Middle frontal gyrus (tissue), 1 donor: ENCODE data around the gene MYO1B.

Experiments used
- DNase-seq: peaks from one replicate; pipeline ENCODE4 v3.0.0-alpha.2; 2015; ENCODE audit warnings: low spot score; ENCODE audit errors: extremely low spot score

Gene MYO1B

DNA sequence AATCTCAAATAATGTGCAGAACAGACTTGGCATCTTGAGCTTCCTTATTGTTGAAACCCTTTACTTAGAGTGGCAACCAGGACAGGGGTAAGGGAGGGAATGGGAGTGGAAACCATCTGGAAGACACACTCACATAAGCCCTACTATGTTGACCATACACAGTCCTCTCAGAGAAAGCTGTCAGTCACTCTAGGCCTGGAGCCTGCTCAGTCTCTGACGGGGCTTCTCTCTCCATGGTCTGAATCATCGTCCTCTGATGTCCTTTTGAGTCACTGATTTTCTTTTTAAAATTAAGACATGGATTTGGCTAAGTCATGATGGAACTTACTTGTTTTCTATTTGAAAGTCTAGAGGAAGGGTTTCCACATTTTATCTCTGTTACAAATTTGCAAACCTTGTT lies 74.0 kb downstream of the MYO1B start:
- DNase-seq = no peak

DNA sequence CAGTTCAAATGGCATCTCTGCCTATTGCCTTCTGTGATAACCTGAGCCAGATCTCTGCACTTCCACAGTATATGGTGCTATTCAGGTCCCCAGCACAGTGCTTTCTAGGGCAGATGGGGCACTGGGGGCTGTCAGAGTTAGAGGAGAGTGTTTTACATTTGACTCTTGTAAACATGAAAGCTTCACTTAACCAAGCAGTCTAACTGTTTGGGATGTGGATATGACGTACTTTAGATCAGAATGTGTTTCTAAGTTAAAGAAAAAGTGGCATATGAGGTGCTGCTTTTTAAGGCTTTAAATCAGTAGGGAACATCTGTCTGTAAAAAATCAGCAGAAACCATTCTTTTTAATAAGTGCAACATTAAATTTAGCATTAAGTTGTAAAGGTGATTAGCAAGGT lies 75.7 kb downstream of the MYO1B start:
- no peak for DNase-seq

DNA sequence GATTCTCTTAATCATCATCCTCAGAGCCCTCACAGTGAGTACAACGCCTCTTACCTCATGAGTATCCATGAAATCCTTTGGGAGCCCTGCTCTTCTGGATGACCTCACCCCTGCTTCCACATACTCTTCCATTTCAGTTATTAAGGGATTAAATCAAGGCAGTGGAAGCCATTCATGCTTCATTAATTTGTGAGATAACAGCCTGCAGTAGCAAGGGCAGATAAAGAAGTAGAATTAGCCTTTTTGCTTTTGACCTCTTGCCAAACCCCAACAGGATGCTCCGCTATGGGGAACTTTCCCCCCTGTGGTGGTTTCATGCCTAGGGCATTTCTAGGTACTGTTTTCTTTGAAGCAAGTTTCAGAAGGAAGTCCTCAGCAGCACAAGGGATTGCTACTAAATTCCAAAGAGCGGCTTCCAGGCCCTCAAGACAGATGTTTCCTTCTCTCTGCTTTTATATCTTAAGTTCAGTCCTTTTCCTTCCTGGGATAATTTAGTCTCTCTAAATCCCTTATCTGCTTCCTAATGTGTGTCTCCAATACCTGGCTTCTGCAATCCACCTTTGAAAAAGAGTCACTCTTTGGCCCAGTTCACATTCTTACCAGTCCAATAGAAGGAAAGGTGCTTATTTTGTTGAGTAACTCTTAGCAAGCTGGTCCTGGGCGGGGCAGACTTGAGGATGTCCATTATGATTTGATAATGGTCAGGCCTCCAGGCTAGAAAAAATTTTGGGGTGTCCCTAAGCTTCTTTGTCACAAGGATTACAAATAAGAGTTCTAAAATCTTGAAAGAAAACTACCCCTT lies 76.9 kb downstream of the MYO1B start:
- no peak for DNase-seq

DNA sequence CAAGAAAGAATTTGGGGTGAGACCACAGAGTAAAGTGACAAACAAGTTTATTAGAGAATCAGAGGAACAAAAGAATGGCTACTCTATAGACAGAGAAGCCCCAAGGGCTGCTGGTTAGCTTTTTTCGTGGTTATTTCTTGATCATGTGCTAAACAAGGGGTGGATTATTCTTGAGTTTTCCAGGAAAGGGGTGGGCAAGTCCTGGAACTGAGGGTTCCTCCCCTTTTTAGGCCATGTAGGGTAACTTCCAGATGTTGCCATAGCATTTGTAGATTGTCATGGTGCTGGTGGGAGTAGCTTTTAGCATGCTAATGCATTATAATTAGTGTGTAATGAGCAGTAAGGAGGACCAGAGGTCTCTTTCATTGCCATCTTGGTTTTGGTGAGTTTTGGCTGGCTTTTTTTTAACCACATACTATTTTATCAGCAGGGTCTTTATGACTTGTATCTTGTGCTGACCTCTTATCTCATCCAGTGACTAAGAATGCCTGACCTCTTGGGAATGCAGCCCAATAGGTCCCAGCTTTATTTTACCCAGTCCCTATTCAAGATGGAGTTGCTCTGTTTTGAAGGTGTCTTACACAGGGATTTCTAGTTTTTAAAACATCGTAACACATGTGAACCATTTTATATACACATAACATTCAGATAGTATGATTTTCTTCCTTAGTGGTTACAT lies 77.8 kb downstream of the MYO1B start:
- no peak for DNase-seq

DNA sequence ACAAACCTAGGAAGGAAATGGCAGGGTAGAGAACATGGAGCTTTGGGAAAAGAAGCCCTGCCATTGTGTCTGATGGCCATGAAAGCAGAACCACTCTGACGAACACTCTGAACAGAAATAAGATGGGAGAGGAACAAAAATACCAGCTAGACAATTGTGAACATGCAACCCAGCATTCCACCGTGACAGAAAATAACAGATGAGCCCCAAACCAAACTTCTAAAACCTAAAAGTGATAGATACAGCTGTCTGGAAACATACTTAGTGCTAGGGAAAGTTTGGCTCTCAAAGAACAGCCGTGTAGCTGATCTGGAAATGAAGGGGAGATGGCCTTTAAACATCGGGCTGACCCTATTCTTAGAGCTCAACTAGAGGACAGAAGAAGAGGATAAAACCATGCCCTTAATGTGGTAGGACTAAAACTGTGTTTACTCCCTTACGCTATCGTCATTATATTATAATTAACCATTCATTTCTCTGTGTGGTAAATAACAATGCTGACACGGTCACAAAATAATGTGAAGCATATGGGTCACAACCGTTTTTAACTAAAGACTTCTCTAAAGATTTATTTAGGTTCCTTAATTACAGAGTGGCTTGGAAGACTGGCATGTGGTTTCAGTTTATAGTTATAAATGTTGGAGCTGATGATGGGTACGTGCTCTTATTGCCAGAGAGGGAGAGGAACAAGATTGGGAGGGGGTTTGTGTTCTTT lies 80.6 kb downstream of the MYO1B start:
- no peak for DNase-seq

DNA sequence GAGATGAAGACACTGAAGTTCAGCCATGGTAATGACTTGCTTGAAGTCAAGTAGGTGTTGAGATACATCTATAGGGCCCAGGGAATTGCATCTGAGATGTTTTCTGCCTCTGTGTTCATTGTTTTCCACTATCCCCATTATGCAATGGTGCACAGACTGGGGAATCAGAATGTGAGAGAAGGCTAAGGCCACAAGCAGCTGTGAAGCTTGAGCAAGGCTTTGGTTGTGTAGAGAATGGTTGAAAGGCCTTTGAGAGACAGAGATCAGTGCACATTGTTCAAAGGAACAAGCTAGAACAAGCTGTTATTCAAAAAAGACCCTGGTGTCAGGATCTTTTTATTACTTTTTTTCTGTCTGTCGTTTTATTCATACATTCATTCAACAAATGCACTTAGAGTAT lies 82.3 kb downstream of the MYO1B start:
- DNase-seq = no peak

DNA sequence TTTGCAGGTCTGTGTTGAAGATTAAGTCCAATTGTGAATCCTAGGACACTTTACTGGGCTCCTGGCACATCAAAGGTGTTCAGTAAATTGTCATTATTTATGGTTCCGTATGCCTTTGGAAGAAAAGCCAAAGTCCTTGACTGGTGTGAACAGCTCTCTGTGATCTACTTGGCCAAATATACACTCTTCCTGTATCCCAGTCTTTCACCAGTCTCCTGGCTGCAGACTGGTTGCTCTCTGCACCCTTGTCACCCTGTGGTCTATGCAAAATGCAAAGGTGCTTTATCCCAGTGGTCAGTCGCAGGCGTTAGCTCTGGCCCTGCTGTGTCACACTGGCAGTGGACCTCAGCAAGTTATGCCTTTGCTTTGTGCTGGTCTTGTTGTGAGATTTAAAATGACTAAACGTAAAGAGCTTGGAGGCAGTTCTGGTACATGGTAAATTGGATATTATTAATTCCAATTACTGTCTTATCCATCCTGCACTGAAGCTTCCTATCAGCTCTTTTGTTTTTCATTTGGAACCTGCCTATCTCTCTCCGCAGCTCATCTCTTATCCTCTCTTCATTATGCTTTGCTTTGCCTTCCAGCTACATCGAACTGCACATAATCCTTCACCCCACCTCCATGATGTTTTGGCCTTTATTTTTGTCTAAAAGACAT lies 83.1 kb downstream of the MYO1B start:
- DNase-seq = no peak

DNA sequence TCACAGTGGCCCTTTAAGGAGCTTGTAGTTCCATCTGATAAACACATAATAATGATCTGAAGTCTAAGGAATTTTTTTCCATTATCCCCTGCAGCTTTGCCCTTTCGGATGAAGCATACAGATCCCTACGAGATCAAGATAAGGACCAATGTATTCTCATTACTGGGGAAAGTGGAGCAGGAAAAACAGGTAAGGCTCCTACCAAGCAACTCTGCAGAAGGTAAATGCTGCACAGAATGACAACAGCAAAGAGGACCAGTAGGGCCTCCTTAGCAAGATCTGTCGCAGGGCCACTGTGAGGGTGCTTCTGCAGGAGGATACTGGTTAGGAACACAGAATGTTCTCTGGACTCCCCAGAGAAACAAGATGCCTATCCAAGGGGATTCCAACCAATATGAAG lies 84.6 kb downstream of the MYO1B start:
- DNase-seq = no peak

DNA sequence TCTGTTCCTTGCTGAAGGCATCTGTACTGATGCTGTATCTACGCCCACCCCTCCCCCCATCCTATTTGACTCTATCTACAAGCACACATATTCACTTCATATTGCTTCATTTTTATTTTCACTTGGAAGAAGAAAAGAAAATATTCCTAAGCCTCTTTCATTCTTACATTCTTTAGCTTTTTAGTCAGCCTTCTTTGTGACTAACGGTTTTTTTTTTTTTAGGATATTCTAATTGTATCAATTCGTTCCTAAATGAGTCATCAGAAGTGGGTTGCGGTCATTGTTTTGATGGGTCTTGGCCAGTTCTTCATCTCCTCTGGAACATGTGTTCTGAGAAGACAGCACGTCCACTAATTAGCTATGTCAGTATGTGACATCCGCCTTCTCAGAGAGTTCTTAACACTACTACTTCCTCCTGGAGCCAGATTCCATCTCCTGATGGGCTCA lies 88.7 kb downstream of the MYO1B start:
- DNase-seq = no peak

DNA sequence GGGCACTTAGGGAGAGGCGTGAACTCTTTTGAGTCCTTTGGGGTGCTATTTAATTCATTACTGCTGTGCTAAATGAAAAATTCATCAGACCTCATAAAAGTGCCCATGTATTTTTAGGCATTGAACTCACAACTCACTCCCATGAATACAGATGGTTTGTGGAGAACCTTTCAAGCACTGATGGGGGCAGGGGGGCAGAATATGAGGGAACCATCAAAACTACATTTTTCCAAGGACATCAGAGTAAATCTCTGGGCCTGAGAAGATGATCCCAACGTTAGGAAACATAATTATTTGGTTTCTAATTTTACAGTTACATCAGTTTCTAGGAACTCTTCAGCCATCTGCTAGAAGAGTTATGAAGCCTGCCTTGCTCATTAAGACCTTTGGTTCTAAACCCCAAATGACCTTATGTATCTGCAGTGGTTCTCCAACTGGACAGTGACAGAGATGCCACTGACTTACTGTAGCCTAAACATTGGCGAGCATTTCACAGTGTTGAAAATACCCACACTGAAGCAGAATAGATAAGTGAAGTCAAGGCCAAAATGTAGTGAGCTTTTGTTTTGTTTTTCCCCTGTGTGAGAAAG lies 90.8 kb downstream of the MYO1B start:
- DNase-seq = no peak

DNA sequence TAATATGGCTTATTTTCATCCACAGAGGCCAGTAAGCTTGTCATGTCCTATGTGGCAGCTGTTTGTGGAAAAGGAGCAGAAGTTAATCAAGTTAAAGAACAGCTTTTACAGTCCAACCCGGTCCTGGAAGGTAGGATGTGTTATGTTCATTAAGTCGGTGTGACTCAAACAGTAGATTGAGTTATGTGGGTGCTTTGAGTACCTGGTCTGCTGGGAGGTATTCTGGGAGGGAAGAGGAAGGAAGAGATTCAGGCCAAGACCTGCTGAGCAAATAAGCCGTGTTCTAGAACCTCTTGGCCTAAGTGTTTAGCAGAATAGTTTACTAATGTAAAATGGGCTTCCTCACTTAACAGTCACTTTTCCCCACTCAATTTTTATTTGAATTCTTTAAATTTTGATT lies 96.2 kb downstream of the MYO1B start:
- DNase-seq = no peak

DNA sequence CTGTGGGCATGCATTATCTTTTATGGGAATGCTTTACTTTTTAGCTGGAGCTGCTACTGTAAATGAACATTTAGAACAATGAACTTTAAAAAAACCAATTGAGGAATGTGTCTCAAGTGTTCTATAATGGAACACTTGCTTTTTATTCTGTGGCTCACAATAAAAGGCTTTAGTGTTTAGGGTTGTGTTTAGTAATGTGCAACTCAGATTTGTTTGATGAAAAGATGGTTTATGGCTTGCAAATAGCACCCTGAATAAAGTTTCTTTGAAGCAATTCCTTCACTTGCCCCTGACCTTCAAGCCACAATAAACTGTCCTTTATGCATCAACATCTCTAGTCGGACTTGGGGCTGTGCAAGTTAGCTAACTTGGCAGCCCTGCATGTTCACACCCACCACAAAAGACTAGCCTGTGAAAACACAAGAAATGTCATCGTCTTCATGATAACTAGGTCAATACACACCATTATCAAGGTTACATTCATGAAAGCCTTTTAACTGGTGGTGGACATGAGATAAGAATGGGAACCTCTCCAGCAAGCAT lies 98.7 kb downstream of the MYO1B start:
- no peak for DNase-seq

DNA sequence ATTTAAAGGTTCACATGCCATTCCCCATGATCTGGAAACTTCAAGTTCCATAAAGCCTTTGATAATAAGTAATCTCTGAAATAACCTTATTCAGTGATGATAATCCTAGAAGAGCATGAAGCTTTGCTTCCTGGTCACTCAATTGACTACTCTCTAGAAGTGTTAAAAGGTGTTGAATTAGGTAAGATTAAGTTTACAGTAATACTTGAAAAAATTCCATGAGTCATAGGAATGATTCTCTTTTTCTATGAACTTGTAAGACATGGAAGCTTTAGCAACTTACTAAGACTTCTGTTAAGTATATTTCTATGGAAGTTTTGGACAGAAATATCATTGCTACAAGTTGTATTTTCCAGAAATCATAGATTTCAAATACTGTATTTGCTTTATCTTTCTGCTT lies 100.6 kb downstream of the MYO1B start:
- no peak for DNase-seq

DNA sequence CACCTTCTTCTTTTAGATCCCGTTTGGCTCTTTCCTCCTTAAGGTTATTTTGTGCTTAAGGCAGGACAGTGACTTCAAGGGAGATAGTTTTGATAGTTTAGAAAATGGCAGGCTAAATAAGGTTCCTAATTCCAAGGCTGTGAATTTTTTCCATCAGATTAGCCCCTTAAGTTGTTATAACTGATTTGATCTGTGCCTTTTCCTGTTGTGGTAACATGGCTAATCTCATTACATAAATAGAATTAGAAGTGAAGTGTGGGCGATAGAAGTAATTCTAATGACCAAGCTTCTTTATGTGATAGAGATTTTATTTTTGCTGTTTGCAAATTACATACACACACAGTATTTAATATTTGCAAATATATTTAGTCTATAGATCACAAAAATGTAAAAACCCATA lies 102.0 kb downstream of the MYO1B start:
- DNase-seq = no peak

DNA sequence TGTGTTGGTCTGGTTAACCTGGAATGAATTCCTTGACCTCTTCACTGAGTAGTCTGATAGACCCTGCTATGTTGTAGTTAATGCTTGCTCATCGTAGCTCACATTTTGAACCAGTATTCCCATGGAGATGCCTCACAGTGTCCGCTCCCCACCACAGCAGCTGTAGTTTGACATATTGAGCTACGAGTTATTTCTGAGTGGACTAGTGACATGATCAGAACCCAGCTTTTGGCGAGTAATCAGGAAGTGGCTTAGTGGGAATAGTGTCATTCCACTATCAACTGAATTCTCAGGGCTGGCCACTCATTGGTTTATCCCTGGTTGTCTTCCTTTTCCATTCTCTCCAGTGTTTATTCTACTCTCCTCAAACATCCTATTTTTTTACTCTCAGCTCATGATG lies 102.7 kb downstream of the MYO1B start:
- no peak for DNase-seq

DNA sequence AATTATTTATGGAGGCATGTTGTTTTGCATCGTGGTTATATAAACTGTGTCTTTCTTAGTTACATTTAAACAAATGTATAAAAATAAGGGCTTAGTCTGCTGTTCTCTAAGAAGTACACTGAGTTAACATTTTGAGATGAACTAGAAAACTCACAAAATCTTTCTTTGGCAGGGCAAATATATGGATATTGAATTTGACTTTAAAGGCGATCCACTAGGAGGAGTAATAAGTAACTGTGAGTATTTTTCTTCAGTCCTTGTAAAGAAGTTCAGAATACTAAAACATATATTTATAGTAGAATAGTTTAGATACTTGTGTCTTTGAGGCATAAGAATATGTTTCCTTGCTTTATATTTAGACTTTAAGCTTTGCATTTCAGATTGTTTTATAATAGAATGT lies 104.8 kb downstream of the MYO1B start:
- no peak for DNase-seq

DNA sequence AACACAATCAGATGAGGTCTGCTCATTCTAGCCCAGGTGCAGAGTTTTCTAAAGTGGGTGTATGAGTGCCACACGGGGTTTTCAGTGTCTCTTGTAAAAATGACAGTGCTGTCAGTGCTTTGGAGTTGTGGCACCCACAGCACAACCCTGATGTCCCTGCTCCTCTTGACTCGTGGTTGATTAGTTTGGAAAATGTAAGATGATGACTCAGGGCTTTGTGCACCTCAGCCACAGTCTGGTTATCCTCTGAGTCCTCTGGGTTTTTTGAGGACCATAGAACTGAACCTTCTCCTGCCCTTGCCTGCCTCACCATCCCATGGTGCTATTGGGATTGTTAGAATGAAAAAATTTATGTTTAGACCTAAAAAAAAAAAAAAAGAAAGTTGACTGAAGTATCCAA lies 105.6 kb downstream of the MYO1B start:
- DNase-seq = no peak

DNA sequence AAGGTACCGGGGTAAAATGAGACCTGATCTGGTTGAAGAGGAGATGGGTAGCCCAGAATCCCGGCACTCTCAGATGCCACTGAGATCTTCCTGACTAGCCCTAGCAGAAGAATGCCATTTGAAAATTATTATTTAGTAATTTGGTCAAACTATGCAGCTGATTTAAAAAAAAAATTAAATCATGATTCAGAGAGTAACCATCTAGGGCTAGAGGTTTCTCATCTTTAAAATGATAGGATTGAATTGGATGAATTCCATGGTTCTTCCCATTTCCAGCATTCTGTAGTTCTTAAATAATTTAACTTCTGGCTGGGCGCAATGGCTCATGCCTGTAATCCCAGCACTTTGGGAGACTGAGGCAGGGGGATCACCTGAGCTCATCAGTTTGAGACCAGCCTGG lies 106.1 kb downstream of the MYO1B start:
- no peak for DNase-seq

DNA sequence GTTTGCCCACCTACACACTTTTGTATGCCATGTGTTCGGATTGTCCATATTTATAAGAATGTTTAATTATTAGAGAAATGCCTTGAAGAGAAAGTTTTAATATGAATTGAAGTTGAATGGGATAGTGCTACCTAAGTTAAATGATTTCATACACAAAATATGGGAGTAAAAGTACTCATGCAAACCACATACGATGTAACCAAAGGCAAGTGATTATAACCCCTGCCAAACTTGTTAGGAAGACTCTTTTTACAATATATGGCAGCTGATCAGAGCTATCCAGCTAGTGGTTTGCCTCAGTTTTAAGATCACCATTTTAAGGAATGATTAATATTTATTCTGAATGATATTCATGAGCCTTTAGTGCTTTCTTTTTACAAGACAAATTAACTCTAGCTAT lies 106.7 kb downstream of the MYO1B start:
- DNase-seq = no peak

DNA sequence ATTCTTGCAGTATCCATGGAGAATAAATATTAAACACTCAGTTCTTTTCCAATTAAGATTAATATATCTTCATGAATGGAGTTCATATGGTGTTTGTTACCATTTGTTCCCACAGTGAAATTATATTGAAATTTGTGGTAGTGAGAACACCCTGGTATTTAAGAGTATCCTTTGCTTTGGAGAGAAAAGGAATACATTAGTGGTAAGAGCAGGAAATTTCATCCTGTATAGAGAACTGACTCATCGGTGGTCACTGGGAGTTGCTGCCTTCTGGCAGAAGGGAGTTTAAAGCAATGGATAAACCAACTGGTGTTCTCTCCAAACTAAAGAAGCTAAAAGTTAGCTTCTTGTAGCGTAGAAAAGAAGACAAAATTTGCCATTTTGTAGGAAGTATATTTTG lies 107.3 kb downstream of the MYO1B start:
- no peak for DNase-seq

DNA sequence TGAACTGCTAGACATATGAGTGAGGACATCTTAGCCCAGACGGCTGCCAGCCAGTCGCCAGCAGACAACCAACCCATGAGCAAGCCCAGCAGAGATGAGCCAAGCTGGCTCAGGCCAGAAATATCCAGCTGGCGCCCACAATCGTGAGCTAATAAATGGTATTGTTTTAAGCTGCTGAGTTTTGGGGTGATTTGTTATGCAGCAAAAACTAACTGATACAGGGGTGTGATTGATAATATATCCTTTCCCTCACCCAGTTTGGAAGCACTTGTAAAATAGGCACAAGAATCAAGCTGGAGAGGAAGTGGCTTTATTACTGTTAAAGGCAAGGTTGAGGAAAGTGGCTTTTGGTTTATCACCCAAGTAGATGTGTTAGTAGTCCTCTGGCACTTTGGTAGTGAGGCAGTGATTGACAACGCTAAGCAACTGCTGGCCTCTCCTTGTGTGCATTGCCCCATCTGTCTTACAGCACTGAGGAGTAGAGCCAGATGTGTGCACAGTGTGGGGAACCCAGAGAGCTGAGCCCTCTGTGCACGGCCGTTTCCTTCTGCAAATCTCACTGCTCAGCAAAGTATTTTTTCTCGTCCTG lies 110.1 kb downstream of the MYO1B start:
- no peak for DNase-seq
